NB4 (cell line): ENCODE measurements around the gene FAM83E.

Experiments
- DNase-seq: peaks from one replicate; pipeline ENCODE4 v3.0.0; 2010; ENCODE audit warnings: low read depth
- H3K4me3 ChIP-seq: one replicate; pipeline ENCODE4 v1.5.1; 2011; ENCODE audit warnings: mild to moderate bottlenecking, low read depth, low read length, moderate library complexity
- MYC ChIP-seq: IDR thresholded peaks from 2 replicates; pipeline ENCODE4 v1.6.1; 2011; ENCODE audit warnings: low read depth, low read length
- POLR2A ChIP-seq: IDR thresholded peaks from 2 replicates; pipeline ENCODE4 v1.6.1; 2011; ENCODE audit warnings: mild to moderate bottlenecking; ENCODE audit not compliant: insufficient read length; ENCODE audit errors: extremely low read depth
- TF ChIP-seq, protein P1 (sequence below): IDR thresholded peaks from one replicate; pipeline ENCODE4 v1.5.1; 2012; ENCODE audit warnings: low read depth, low read length
- TF ChIP-seq, protein P2 (sequence below): IDR thresholded peaks from 2 replicates; pipeline ENCODE4 v1.6.1; 2011; ENCODE audit warnings: low read depth, low read length

FAM83E gene

DNA sequence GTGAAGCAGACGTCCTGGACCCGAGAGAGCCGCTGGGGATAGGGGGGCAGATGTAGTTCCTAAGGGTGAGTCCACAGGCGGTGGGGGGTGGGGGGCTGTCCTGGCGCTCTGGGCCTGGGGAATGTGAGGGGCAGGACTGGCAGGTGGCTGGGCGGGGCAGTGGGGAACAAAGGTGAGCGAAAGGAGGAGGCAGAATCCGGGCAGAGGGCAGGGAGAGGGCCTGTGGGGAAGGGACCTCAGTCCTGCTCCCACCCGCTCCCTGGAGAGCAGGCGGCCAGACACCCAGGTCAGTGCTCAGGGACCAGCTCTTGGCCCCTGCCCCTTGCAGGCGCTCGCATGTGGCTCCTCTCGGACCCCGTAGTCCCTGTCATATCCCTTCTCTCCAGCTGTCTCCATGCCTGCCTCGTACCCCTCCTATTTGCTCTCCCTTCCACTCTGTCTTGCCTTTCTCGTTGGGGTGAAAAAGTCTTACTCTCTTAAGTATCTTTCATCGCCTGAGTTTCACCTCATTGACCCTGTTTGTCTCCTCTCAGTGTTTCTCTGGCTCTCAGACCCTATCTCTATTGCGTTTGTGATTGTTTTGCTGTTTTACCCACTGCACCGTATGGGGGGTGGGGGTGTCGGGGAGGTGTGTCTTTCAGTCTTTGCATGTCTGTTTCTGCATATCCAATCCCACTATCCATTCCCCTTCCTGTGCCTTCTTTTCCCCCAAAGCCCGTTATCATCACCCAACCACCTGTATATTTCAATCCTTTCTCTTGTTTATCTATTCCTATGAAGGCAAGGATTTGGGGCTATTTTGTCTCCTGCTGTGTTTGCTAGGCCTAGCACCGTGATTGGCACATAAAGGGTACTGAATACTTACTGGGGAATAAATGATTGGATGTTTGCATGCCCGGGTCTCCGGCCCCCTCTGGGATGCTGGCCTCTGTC lies 10.2 kb upstream of the FAM83E start:
- TF ChIP-seq POLR2A (no peak), MYC (no peak)
- peak overlapping the region; percentile 74 for H3K4me3 ChIP-seq
- DNase-seq: peak; percentile 29

DNA sequence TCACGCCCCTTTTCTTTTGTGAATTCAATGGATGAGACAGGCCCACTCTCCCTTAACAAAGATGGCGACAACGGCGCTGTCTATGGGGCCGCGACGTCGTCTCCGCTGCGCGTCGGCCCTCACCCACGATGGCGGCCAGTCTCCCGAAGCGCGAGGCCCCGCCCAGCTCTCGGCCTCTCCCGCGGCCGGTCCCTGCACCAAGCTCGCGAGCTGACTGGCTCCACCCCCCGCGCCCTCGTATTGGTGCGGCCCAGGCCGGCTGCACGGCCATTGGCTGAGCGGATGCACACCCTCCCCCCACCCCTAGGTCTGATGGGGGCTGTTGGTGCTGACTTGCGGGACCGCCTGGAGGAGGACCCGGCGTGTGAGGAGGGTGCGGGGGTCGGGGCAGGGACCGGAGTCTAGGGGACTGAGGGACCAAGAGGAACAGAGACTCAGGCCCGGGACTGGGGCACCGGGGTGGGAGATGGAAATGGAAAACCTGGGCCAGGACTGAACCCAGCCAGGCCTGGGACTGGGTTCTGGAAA lies 9.3 kb upstream of the FAM83E start:
- peak; percentile 100 for DNase-seq
- peak overlapping the region; percentile 74 for H3K4me3 ChIP-seq

DNA sequence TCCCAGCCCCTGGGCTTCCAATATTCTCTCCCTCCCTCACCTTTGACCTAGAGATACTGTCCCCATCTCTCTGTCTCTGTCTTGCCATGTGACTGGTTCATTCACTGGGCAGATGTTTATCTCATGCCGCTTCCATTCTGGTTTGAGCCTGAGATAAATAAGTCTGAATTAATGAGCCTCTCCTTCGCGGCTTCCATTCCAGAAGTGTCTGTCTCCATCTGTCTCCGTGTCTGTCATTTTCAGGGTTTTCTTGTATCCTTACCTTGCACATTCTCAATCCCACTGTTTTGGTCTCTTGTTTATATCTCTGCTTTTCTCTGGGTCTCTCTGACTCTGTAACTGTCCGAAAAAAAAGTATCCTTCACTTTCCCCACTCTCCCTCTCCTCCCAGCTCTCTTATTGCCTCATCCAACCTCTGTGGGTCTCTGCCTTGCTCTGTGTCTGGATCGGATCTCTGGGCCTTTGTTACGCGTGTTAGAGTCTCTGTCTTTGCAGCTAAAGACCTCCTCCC lies 8.7 kb upstream of the FAM83E start:
- peak overlapping the region; percentile 60 for H3K4me3 ChIP-seq
- no peak for DNase-seq
- TF ChIP-seq POLR2A (no peak), MYC (no peak)
- TF ChIP-seq, protein P1, sequence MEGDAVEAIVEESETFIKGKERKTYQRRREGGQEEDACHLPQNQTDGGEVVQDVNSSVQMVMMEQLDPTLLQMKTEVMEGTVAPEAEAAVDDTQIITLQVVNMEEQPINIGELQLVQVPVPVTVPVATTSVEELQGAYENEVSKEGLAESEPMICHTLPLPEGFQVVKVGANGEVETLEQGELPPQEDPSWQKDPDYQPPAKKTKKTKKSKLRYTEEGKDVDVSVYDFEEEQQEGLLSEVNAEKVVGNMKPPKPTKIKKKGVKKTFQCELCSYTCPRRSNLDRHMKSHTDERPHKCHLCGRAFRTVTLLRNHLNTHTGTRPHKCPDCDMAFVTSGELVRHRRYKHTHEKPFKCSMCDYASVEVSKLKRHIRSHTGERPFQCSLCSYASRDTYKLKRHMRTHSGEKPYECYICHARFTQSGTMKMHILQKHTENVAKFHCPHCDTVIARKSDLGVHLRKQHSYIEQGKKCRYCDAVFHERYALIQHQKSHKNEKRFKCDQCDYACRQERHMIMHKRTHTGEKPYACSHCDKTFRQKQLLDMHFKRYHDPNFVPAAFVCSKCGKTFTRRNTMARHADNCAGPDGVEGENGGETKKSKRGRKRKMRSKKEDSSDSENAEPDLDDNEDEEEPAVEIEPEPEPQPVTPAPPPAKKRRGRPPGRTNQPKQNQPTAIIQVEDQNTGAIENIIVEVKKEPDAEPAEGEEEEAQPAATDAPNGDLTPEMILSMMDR: no peak
- TF ChIP-seq, protein P2, sequence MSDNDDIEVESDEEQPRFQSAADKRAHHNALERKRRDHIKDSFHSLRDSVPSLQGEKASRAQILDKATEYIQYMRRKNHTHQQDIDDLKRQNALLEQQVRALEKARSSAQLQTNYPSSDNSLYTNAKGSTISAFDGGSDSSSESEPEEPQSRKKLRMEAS: no peak

More for the DNA sequence above, 9.3 kb upstream of the FAM83E start:
- TF ChIP-seq, protein P1: no peak
- TF ChIP-seq POLR2A (no peak), MYC (no peak)
- TF ChIP-seq, protein P2: no peak

DNA sequence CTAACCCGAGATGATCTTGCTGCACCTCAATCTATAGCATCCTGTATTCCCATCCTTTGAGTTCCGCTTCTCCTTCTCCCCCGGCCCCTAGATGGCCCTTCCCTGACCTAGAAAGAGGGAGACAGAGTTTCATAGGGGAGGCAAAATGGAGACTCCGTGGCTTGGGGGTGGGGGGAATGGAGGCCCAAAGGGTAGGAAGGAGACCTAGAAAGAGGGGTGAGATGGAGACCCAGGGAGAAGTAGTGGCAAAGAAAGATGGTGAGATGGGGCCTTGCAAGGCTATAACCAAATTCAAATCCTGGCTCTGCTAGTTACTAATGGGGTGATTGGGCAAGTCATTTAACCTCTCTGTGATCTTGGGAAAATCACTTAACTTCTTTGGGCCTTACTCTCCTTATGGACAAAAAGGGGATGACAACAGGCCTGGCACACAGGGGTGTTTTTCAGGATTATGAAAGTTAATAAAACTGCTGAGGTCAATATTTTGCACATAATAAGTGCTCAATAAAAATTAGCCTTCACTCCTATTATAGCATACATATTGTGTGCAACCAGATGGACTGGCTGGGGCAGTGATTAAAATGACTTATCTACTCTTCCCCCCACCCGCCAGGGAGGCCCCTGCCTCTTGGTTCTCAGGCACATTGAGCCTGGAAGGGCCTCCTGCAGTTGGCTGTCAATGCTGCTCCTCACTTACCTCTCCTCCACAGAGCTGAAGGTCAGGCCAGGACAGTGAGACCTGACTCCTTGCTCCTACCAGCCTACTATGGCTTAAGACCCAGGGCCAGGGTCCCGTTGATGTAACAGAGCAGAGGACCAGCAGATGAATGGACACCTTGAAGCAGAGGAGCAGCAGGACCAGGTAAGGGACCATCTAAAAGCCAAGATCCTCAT lies 5.1 kb upstream of the FAM83E start:
- DNase-seq: no peak
- peak overlapping the region; percentile 68 for H3K4me3 ChIP-seq
- TF ChIP-seq, protein P2: no peak
- TF ChIP-seq MYC (no peak), POLR2A (no peak)
- TF ChIP-seq, protein P1: no peak

DNA sequence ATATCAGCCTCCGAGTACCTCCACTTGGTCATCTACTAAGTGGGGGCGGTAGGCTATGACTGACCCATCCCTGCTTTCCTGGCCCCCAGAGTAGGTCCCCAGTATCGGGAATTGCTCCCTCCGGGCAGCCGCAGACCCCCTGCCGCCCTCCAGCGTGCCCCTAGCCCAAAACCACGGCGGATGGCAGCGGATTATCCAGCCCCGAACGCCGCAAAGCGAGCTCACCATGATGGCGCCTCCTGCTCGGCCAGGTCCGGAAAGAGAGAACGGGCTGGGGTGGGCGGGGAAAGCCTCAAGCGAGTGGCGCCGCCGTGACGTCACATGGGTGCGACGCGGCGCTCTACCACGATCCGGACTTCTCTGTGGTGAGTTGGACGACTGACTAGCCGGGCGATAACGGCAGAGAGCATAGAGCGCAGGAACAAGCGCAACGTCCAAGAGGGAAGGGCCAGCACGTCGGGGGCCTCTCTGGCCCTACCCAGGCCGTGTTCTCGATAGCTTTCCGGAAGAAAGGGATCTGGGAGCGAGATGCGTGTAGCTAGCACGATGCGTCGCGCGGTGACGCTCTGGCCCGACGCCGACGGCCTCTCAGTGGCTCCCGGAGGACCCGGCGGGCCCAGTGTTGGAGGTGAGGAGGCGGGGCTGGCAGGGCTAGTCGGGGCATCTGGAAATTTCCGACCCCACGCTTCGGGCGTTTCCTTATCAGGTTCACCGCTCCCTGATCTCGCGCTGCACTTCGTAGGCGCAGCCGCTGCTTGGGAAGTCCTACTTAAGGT lies 4.2 kb upstream of the FAM83E start, which contains the start of the genes RPL18 and SPHK2:
RPL18 (minus strand) TSS at position 263 of the 776 bp plus-strand sequence; CDS start at position 228, 35 bp downstream.
SPHK2 (plus strand) TSS at position 591 of the 776 bp plus-strand sequence. CDS start 1,009 bp downstream, outside the sequence.
- peak; percentile 100 for DNase-seq
- peak within 1 kb of the TSS; percentile 68 for H3K4me3 ChIP-seq
- TF ChIP-seq, protein P1: peak; percentile 7
- TF ChIP-seq, protein P2: no peak
